Glutamatergic neuron (in vitro differentiated cells): Measurements from ENCODE around the gene CLDN19. TPM values are rescaled to one million over a fixed set of nuclear protein-coding genes. Genes with fewer than 3 reads are reported as not detected.

Experiments used
- DNase-seq: peaks from one replicate; pipeline ENCODE4 v3.0.0; 2022
- H3K27ac Mint-ChIP-seq: one replicate; pipeline ENCODE4 v1.8.0; 2020; ENCODE audit warnings: mild to moderate bottlenecking, mixed read lengths, inconsistent platforms; ENCODE audit not compliant: unreplicated experiment
- H3K27me3 Mint-ChIP-seq: one replicate; pipeline ENCODE4 v1.8.0; 2020; ENCODE audit warnings: mild to moderate bottlenecking, moderate library complexity, mixed read lengths, inconsistent platforms; ENCODE audit not compliant: unreplicated experiment
- H3K36me3 Mint-ChIP-seq: one replicate; pipeline ENCODE4 v1.8.0; 2020; ENCODE audit warnings: mild to moderate bottlenecking, mixed read lengths, inconsistent platforms; ENCODE audit not compliant: unreplicated experiment
- H3K4me1 Mint-ChIP-seq: one replicate; pipeline ENCODE4 v1.8.0; 2020; ENCODE audit warnings: mild to moderate bottlenecking, low read depth, mixed read lengths, inconsistent platforms; ENCODE audit not compliant: unreplicated experiment
- H3K4me3 Mint-ChIP-seq: one replicate; pipeline ENCODE4 v1.8.0; 2020; ENCODE audit warnings: mild to moderate bottlenecking, mixed read lengths, inconsistent platforms; ENCODE audit not compliant: unreplicated experiment
- H3K9me3 Mint-ChIP-seq: one replicate; pipeline ENCODE4 v1.8.0; 2020; ENCODE audit warnings: mild to moderate bottlenecking, moderate library complexity, mixed read lengths, inconsistent platforms; ENCODE audit not compliant: unreplicated experiment
- CTCF ChIP-seq: fragments of 200-600 bp; sonication (generic); IDR thresholded peaks from one replicate; pipeline ENCODE4 v1.5.0; 2021; ENCODE audit not compliant: partially characterized antibody, unreplicated experiment
- total RNA-seq: library from RNA; stranded (reverse); fragmentation: NEBNext Ultra II Directional; extraction: Animal tissue kit (Norgen Biotek cat#: 25700); gene quantifications from one replicate; pipeline ENCODE4 v1.2.1, GENCODE V29; 2021; ENCODE audit not compliant: unreplicated experiment

CLDN19 gene
- total RNA-seq, 1 donor from 2014 or later = not detected

GRCh38 chr1:42698081-42698813 is 41.8 kb downstream of the CLDN19 start:
- no peak overlapping the region for H3K27ac Mint-ChIP-seq
- peaks cover 2% of the 10 kb centered on the region for H3K9me3 Mint-ChIP-seq
- H3K4me3 Mint-ChIP-seq = no peak overlapping the region
- H3K36me3 Mint-ChIP-seq = no peaks in the 10 kb centered on the region
- H3K4me1 Mint-ChIP-seq = peaks cover 1% of the 10 kb centered on the region
- TF ChIP-seq CTCF = no peak
- H3K27me3 Mint-ChIP-seq = no peaks in the 10 kb centered on the region
- no peak for DNase-seq

- Mint-ChIP-seq H3K27ac (peak overlapping the region; percentile 78), H3K9me3 (peaks cover 2% of the 10 kb centered on the region), H3K27me3 (no peaks in the 10 kb centered on the region), H3K4me1 (peaks cover 30% of the 10 kb centered on the region), H3K4me3 (peak overlapping the region; percentile 50), H3K36me3 (no peaks in the 10 kb centered on the region)
- no peak for TF ChIP-seq CTCF
- no peak for DNase-seq
Observed at GRCh38 chr1:42692911-42693310, 47.1 kb downstream of the CLDN19 start.

- Mint-ChIP-seq H3K36me3 (no peaks in the 10 kb centered on the region), H3K4me3 (peak overlapping the region; percentile 50), H3K27me3 (no peaks in the 10 kb centered on the region), H3K27ac (peak overlapping the region; percentile 78), H3K9me3 (peaks cover 2% of the 10 kb centered on the region), H3K4me1 (peaks cover 34% of the 10 kb centered on the region)
- no peak for TF ChIP-seq CTCF
- no peak for DNase-seq
Observed at GRCh38 chr1:42692461-42692860, 47.6 kb downstream of the CLDN19 start.

- no peak for DNase-seq
- H3K4me3 Mint-ChIP-seq = peak overlapping the region; percentile 55
- H3K9me3 Mint-ChIP-seq = no peaks in the 10 kb centered on the region
- H3K27ac Mint-ChIP-seq = peak overlapping the region; percentile 44
- no peak for TF ChIP-seq CTCF
- no peaks in the 10 kb centered on the region for H3K27me3 Mint-ChIP-seq
- H3K4me1 Mint-ChIP-seq = peaks cover 38% of the 10 kb centered on the region
- no peaks in the 10 kb centered on the region for H3K36me3 Mint-ChIP-seq
Observed at GRCh38 chr1:42691157-42691498, 48.9 kb downstream of the CLDN19 start.

GRCh38 chr1:42690477-42691156 is 49.4 kb downstream of the CLDN19 start:
- Mint-ChIP-seq H3K4me1 (peaks cover 41% of the 10 kb centered on the region), H3K27ac (peak overlapping the region; percentile 44), H3K9me3 (no peaks in the 10 kb centered on the region), H3K27me3 (no peaks in the 10 kb centered on the region), H3K4me3 (peak overlapping the region; percentile 55), H3K36me3 (no peaks in the 10 kb centered on the region)
- TF ChIP-seq CTCF = no peak
- DNase-seq = no peak
